NCI-H774 (cell line): ENCODE results near the gene GABRD.

Experiments
- DNase-seq: peaks from one replicate; lab custom pipeline; 2025; lab: John Stamatoyannopoulos, UW

GABRD gene

GRCh38 chr1:2018217-2019171, 651 bp upstream of the GABRD start:
- DNase-seq: no peak

DNA sequence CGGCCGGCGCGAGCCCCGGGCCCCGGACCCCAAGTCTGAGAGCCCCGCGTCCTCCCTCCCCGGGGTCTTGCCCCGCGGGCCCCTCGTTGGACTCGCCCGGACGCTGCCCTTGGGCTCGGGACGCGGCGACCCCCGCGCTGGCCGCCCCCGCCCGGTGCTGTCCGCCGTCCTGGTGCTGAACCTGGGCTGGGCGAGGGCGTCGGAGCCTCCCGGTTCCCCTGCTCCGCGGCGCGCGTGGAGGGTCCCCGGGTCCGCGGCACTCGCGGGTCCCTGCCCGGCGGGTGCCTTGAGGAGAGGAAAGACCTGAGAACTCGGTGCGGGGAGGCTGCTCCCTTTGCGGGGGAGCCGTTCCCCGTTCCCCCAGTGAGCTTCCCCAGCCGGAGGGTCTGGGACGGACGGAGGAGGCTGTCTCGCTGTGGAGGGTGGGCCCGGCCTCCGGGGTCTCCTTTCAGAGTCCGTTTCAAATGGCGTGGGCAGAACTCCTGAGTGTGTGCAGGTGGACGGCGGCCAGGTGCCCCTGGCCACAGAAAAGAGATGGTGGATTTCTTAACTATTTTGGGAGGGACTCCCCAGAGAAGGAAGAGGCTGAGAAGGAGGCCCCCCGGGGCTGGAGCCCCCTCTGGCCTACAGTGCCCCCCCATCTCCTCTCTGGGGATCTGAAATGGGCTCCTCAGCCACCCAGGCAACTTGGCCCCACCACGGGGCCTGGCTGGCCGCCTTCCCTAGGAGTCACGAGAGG, 595 bp downstream of the GABRD start:
- no peak for DNase-seq

GRCh38 chr1:2020310-2020655, 1.1 kb downstream of the GABRD start:
- DNase-seq: no peak

DNA sequence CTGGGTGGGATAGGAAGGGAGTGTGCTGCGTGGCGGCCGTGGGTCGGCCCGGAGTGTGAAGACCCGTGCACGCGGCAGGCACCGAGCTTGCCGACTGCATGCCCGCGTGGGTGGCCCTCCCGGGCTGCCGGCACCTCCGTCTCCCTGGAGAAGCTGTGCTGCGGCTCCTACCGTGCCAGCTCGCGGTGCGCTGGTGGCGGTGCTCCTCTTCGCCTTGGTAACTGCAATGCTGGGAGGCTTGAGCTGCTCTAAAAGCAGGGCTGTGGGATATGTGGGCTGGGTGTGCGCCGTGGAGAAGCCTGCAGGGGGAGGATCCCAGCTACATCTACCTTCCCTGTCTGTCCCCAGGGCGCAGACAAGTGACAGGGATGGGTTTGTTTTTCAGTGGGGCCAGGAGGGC, 2.4 kb downstream of the GABRD start:
- no peak for DNase-seq

GRCh38 chr1:2022063-2022770, 3.1 kb downstream of the GABRD start:
- DNase-seq: no peak

- DNase-seq: no peak
These were observed 4.0 kb downstream of the GABRD start for GRCh38 chr1:2023187-2023586.

DNA sequence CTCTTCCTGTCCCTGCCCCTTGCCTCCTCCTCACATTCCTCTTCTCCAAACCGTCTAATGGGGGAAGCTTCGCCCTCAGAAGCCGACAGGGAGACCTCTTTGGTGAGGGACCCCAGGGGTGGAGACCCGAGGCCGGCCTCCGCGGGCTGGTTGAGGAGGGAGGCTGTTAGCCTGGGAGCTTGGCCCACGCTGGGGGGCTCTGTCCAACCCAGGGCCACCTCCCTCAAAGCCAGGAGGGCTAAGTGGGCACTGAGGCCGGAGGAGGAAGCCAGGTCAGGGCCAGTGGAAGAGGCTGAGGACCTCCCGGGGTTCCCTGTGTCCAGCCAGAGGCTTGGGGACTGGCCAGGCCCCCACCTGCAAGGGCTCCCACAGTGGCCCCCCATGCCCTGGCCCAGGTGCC, 5.3 kb downstream of the GABRD start:
- no peak for DNase-seq

GRCh38 chr1:2024887-2025286, 5.7 kb downstream of the GABRD start:
- DNase-seq: no peak

- no peak for DNase-seq
These were observed 6.4 kb downstream of the GABRD start for GRCh38 chr1:2025491-2025981.

DNA sequence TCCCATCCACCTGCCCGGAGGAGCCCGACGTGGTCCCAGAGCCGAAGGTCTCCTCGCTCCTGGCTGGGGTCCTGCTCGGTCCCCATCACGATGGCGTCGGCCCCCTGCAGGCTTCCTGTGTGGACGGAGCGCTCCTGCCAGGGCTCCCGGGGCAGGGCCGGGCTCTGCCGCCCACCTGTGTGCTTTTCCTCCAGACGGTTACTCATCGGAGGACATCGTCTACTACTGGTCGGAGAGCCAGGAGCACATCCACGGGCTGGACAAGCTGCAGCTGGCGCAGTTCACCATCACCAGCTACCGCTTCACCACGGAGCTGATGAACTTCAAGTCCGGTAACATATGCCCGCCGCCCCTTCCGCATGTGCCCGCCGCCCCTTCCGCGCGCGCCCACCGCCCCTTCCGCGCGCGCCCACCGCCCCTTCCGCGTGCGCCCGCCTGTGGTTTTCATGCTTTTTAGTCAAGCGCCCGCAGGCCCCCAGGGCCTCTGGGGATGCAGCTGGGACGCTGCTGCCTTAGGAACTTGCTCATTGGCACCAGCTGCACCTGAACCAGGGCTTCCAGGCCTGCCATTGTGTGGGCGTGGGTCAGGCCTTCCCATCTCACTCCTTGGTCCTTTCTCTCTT, 8.9 kb downstream of the GABRD start:
- DNase-seq: no peak

DNA sequence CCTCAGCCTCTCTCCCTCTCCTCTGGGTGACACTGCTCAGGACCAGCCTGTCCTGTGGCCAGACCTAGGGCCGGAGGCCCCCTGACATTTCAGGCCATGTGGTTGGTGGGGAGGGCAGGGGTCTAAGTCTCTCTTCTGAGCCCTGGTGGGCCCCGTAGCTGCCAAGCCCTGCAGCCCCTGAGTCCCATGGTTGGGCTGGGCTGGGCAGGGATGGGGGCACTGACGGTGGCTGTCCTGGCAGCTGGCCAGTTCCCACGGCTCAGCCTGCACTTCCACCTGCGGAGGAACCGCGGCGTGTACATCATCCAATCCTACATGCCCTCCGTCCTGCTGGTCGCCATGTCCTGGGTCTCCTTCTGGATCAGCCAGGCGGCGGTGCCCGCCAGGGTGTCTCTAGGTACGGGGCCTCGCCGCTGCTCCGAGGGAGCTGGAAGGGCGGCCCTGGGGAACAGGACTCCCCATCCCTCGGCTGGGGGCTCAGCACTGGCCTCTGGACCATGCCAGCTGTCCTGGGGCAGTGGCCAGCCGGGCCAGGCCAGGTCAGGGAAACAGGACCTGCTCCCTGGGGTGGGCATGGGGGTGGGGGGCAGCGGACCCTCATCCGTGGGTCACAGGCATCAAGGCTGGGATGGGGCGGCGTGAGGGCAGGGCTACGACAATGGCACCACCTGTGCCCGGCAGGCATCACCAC, 9.9 kb downstream of the GABRD start:
- DNase-seq: no peak

DNA sequence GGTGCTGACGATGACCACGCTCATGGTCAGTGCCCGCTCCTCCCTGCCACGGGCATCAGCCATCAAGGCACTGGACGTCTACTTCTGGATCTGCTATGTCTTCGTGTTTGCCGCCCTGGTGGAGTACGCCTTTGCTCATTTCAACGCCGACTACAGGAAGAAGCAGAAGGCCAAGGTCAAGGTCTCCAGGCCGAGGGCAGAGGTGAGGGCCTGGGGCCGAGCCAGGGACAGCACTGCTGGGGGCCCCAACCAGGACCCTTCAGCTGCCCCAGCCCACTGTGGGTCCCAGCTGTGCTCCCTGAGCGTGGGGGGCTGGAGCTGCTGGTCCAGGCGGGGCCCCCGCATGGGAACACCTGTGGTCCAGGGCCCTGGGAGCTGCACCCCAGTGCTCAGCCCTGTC, 10.4 kb downstream of the GABRD start:
- no peak for DNase-seq

DNA sequence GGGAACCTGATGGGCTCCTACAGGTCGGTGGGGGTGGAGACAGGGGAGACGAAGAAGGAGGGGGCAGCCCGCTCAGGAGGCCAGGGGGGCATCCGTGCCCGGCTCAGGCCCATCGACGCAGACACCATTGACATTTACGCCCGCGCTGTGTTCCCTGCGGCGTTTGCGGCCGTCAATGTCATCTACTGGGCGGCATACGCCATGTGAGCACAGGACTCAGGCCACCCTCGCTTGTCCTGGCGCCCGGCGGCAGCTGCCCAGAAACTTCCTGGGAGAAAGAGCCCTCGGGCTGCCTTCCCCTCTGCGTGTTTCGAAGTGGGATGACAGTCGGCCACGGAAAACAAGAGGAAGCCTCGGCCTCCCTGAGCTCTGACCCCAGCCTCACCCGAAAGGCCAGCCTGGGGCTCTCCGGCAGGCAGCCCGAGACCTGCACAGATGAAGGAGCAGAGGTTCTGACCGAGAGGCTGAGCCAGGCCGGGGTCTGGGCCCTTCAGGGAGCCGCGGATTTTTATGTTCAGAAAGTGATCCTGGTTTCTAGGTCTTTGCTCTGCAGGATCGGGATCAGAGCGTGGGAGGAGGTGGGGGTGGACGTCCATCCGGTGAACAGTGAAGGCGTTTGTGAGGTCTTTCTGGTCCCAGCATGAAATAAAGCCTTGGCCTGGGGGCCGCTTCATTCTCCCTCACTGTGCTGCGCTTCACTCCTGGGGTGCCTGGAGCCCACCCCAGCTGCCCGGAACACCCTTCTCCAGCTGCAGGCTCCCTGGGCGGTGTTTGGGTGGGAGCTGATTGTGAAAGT, 11.1 kb downstream of the GABRD start:
- no peak for DNase-seq

DNA sequence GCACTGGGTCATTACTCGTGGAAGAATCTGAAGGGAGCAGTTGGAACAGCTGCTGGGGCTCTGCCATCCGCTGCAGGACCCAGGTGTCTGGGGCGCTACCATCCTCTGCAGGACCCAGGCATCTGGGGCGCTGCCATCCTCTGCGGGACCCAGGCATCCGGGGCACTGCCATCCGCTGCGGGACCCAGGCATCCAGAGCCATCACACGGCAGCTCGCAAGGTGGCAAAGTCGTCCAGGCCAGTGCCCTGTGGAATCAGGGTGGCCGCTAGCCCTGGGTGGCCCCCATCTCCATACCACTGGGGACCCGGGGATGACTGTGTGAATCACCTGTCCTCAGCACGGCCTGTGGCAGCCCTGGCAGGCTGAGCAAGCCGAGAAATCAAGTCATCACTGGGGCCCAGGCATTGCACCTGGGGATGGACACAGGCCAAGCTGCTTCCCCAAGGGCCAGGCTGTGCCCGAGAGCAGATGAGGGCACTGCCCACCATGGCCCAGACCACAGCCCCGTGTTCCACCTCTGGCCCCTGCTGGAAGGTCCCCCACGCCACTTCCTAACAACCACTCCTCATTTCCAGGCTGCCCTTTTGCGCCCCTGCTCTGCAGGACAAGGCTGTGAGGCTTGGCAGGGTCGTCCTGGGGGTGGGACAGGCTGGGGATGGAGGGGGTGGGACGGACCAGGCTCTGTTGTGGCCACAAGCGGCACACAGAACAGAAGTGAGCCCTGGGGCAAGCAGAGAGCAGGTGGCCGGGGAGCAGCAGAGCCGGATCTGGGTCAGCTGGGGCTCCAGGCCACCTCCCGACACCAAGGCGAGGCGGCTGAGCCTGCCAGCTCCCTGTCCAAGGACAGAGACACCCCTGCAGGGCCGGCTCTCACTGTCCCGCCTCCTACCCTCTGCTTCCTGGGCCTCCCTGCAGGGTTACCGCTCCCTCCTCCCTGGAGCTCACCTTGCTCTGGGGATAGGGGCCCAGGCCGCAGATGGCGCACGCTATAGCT, 12.7 kb downstream of the GABRD start:
- DNase-seq: no peak

DNA sequence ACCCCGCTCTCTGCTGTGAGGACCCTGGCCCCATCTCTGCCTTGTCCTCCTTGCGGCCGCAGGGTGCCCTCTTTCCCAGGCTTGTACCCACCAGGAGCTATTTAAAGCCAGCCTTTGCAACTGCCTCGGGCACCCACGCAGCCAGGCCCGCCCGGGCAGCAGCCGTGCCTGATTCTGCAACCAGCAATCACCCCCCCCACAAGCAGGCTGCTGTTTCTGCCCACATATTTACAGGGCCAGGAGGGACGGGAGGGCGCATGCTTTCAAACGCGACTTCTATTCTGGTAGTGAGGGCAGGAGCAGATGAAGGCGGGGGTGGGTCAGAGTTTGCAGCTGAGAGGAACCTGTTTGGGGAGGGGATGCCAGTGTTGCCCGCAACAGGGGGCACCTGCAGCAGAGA, 13.6 kb downstream of the GABRD start:
- DNase-seq: no peak

GRCh38 chr1:2033165-2033564, 14.0 kb downstream of the GABRD start:
- DNase-seq: no peak

DNA sequence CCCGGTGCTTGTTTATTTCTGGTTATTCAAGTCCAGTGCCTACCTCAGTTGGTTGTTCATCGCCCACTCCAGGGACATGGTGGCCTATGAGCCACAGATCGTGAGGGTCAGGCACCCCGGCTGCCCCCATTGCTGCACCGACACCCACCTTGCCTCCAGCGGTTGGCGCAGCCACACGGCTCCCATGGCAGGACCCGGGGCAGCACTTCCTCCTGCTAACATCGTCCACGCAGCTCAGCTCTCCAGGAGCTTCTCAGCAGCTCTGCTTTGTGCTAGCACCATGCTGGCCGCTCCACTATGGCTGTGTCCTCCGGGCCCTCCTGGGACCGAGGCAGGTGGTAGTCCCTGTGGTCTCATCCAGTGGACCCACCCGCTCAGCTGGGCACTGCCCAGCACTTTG, 17.1 kb downstream of the GABRD start:
- DNase-seq: no peak

- no peak for DNase-seq
These were observed 18.3 kb downstream of the GABRD start for GRCh38 chr1:2037314-2037979.

DNA sequence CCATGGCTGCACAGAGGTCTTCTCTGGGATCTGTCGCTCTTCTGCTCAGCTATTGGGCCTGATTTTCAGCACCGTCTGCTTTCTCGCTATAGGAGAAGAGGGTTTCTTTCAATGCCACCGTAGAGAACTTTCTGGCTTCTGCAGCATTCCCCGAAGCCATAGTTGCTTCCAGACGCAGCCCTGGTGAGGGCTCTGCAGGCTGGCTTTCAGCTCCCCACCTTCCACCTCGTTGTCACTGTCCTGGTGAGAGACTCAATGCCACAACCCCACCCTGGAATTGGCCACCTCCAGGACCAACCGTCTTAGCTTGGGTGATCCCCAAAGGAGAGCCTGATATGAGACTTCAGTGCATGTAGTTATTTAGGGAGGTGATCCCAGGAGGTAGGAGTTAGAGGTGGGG, 19.1 kb downstream of the GABRD start:
- DNase-seq: no peak
